RWPE1 (cell line): Measurements from ENCODE around the gene LRRC10.

Source experiments
- CTCF ChIA-PET: fragments of 350-600 bp; sonication (Branson Sonifier 250); formaldehyde crosslinking; extraction: SDS; loops from one replicate; lab custom pipeline; 2021; lab: Yijun Ruan, JAX
- POLR2A ChIA-PET: fragments of 400-600 bp; formaldehyde crosslinking; extraction: SDS; loops from one replicate; lab custom pipeline; 2020; ENCODE audit warnings: antibody characterized with exemption; ENCODE audit not compliant: low non-redundant PET; lab: Yijun Ruan, JAX
- DNase-seq: peaks from one replicate; pipeline ENCODE4 v3.0.0; 2012; ENCODE audit warnings: low spot score
- H3K27ac ChIP-seq: fragments of 450-650 bp; 2 replicates; pipeline ENCODE4 v1.5.1; 2017
- CTCF ChIP-seq: fragments of 450-650 bp; conservative IDR thresholded peaks from 2 replicates; pipeline ENCODE4 v1.5.1; 2017; ENCODE audit warnings: low read depth, mild to moderate bottlenecking

Gene LRRC10

GRCh38 chr12:69651922-69652321, 41.2 kb upstream of the LRRC10 start:
- DNase-seq: no peak
- no peak for TF ChIP-seq CTCF
- POLR2A ChIA-PET: no interaction called here
- H3K27ac ChIP-seq: no peak overlapping the region
- CTCF ChIA-PET: interaction anchor here (0.5 to 0.6 kb wide), 2 partner anchors 175 to 751 kb away, joined by 3 to 5 read pairs; no protein-coding TSS in a partner anchor

GRCh38 chr12:69649529-69649928, 38.8 kb upstream of the LRRC10 start:
- POLR2A ChIA-PET: no interaction called here
- CTCF ChIA-PET: interaction anchor here (0.6 to 0.7 kb wide), 2 partner anchors 33 to 291 kb away, joined by 3 to 4 read pairs; no protein-coding TSS in a partner anchor
- no peak for TF ChIP-seq CTCF
- no peak for DNase-seq
- H3K27ac ChIP-seq: no peak overlapping the region

- DNase-seq: peak; percentile 34
- H3K27ac ChIP-seq: no peak overlapping the region
- no peak for TF ChIP-seq CTCF
- POLR2A ChIA-PET: no interaction called here
- CTCF ChIA-PET: no interaction called here
Observed at GRCh38 chr12:69648476-69648875, 37.8 kb upstream of the LRRC10 start.

GRCh38 chr12:69647178-69647577, 36.5 kb upstream of the LRRC10 start:
- no peak overlapping the region for H3K27ac ChIP-seq
- CTCF ChIA-PET: interaction anchor here (0.6 kb wide), 1 partner anchor 357 kb away, joined by 3 read pairs; no protein-coding TSS in a partner anchor
- DNase-seq: no peak
- POLR2A ChIA-PET: no interaction called here
- TF ChIP-seq CTCF: no peak

GRCh38 chr12:69645031-69645430, 34.3 kb upstream of the LRRC10 start:
- ChIA-PET CTCF (no interaction called here), POLR2A (no interaction called here)
- no peak for DNase-seq
- TF ChIP-seq CTCF: no peak
- no peak overlapping the region for H3K27ac ChIP-seq

GRCh38 chr12:69644511-69644910, 33.8 kb upstream of the LRRC10 start:
- DNase-seq: no peak
- CTCF ChIA-PET: no interaction called here
- no peak for TF ChIP-seq CTCF
- H3K27ac ChIP-seq: no peak overlapping the region
- POLR2A ChIA-PET: no interaction called here
